K562 (cell line): ENCODE data around the gene PCDHGA4. TPM values are rescaled to one million over a fixed set of nuclear protein-coding genes. Genes with fewer than 3 reads are reported as not detected.

Source experiments
- ARNT ChIP-seq, 2 experiments: fragments of 450-650 bp; IDR thresholded peaks; 2 replicates each; pipeline ENCODE4 v1.6.1; 2016; ENCODE audit warnings: mild to moderate bottlenecking in 1 of 2
- BRD9 ChIP-seq: fragments of 450-650 bp; IDR thresholded peaks from 2 replicates; pipeline ENCODE4 v1.6.1; 2018; ENCODE audit warnings: low read depth; ENCODE audit not compliant: partially characterized antibody
- CXXC5 ChIP-seq: fragments of 250-450 bp; sonication (Bioruptor Pico); IDR thresholded peaks from 2 replicates; pipeline ENCODE4 v1.8.0; 2022; ENCODE audit warnings: inconsistent platforms, mild to moderate bottlenecking, moderate library complexity
- ETV1 ChIP-seq: fragments of 450-650 bp; conservative IDR thresholded peaks from 2 replicates; pipeline ENCODE4 v1.6.1; 2016; ENCODE audit warnings: missing genetic modification characterization, control low read depth, low read depth, missing compliant biosample characterization
- GABPA ChIP-seq: fragments of 200-800 bp; sonication (Bioruptor generic); conservative IDR thresholded peaks from 2 replicates; pipeline ENCODE4 v1.6.1; 2016; ENCODE audit warnings: low read depth, missing genetic modification characterization, missing compliant biosample characterization
- GATAD2A ChIP-seq: fragments of 450-650 bp; IDR thresholded peaks from 2 replicates; pipeline ENCODE4 v1.6.1; 2017
- HOXB6 ChIP-seq: fragments of 250-450 bp; sonication (Bioruptor Pico); IDR thresholded peaks from 2 replicates; pipeline ENCODE4 v1.5.1; 2022; ENCODE audit warnings: mild to moderate bottlenecking, borderline replicate concordance
- HSF4 ChIP-seq: fragments of 250-450 bp; sonication (Bioruptor Pico); IDR thresholded peaks from 2 replicates; pipeline ENCODE4 v2.1.2; 2022; ENCODE audit warnings: mild to moderate bottlenecking, moderate library complexity, borderline replicate concordance
- LARP7 ChIP-seq: fragments of 450-650 bp; IDR thresholded peaks from 2 replicates; pipeline ENCODE4 v1.6.1; 2016
- MAZ ChIP-seq, 2 experiments: fragments of 450-650 bp in 1 of 2; sonication (generic) in 1 of 2; formaldehyde crosslinking; IDR thresholded peaks in 1 of 2; conservative IDR thresholded peaks in 1 of 2; 2 replicates each; pipeline versions ENCODE4 v1.4.0 to v1.5.0; 2020; ENCODE audit warnings: mild to moderate bottlenecking in 1 of 2, missing genetic modification reagents in 1 of 2
- NCOA1 ChIP-seq: fragments of 450-650 bp; IDR thresholded peaks from 2 replicates; pipeline ENCODE4 v1.6.1; 2016; ENCODE audit warnings: low read depth
- NKRF ChIP-seq: fragments of 450-650 bp; IDR thresholded peaks from 2 replicates; pipeline ENCODE4 v1.6.1; 2016; ENCODE audit warnings: borderline replicate concordance
- NR2C1 ChIP-seq, 2 experiments: fragments of 450-650 bp; IDR thresholded peaks; 2 replicates each; pipeline ENCODE4 v1.6.1; 2017; ENCODE audit warnings: mild to moderate bottlenecking in 2 of 2, antibody characterized with exemption in 1 of 2, inconsistent platforms in 1 of 2, missing compliant biosample characterization in 1 of 2, missing genetic modification characterization in 1 of 2
- SIN3A ChIP-seq, 2 experiments: fragments of 150-350 bp in 1 of 2; IDR thresholded peaks; 2 replicates each; pipeline ENCODE4 v1.6.1; 2011 to 2016; ENCODE audit warnings: borderline replicate concordance in 2 of 2, low read depth in 2 of 2, low read length in 2 of 2, mild to moderate bottlenecking in 2 of 2, moderate library complexity in 2 of 2; ENCODE audit not compliant: control insufficient read depth in 1 of 2
- SMC3 ChIP-seq: conservative IDR thresholded peaks from 2 replicates; pipeline ENCODE4 v1.6.1; 2011; ENCODE audit warnings: low read depth, low read length, improper control_type of control experiment; ENCODE audit not compliant: insufficient read depth
- TBP ChIP-seq: optimal IDR thresholded peaks from 2 replicates; pipeline ENCODE3; 2011; ENCODE audit warnings: low read depth, low read length, improper control_type of control experiment
- VEZF1 ChIP-seq: fragments of 200-800 bp; sonication (Bioruptor generic); IDR thresholded peaks from 2 replicates; pipeline ENCODE4 v1.6.1; 2017; ENCODE audit warnings: missing genetic modification characterization, missing compliant biosample characterization
- ZNF232 ChIP-seq: sonication (generic); formaldehyde crosslinking; IDR thresholded peaks from 2 replicates; pipeline ENCODE4 v1.8.0; 2022; ENCODE audit warnings: mild to moderate bottlenecking, missing genetic modification reagents
- ZNF764 ChIP-seq: fragments of 250-450 bp; sonication (Bioruptor Pico); IDR thresholded peaks from 2 replicates; pipeline ENCODE4 v1.4.0; 2020; ENCODE audit warnings: low read depth, mild to moderate bottlenecking, moderate library complexity
- ZSCAN29 ChIP-seq: fragments of 450-650 bp; IDR thresholded peaks from 2 replicates; pipeline ENCODE4 v1.6.1; 2017
- polyA plus RNA-seq, 8 experiments: library from polyadenylated mRNA; depleted of rRNA in 4 of 8; stranded (reverse) in 5 of 8; unstranded in 3 of 8; fragments of >200 nt; fragmentation: Nextera tagmentation in 2 of 8; fragmentation: Illumina TruSeq in 1 of 8; extraction: Ambion mirVana in 2 of 8; extraction: Trizol in 1 of 8; gene quantifications; 2 replicates each; pipeline versions ENCODE4 v1.2.1 to v1.2.3, GENCODE V29; 2011 to 2014; ENCODE audit warnings: inconsistent platforms in 1 of 8, missing spikeins in 1 of 8
- total RNA-seq, 7 experiments: library from RNA; depleted of rRNA in 6 of 7; stranded (reverse); fragments of >200 nt in 6 of 7; fragmentation: Illumina TruSeq in 2 of 7; extraction: Trizol in 2 of 7; gene quantifications; 2 replicates each; pipeline versions ENCODE4 v1.2.1 to v1.2.3, GENCODE V29; 2011 to 2021; ENCODE audit warnings: low replicate concordance in 1 of 7
- TF ChIP-seq, protein P1 (sequence below): fragments of 250-450 bp; sonication (Bioruptor Pico); IDR thresholded peaks from 2 replicates; pipeline ENCODE4 v1.5.0; 2020; ENCODE audit warnings: mild to moderate bottlenecking, borderline replicate concordance

The PCDHGA4 gene
- total and polyA plus RNA-seq, 9 of the 15 experiments (the other 6 are each of a cell fraction or from before 2014, with no cell fraction given) = 0.12 to 0.40 (median 0.36) TPM; not detected in 2

- TF ChIP-seq ARNT (IDR thresholded peaks at IDR 0.05) = peak in 1 of 2 experiments; percentile 56; a peak in 1 of 4 replicates
- TF ChIP-seq SIN3A (IDR thresholded peaks at IDR 0.05; ENCODE audit: borderline replicate concordance in 2 of 2, control insufficient read depth in 1 of 2, low read depth in 2 of 2, low read length in 2 of 2) = peak in 1 of 2 experiments; percentile 16; a peak in 1 of 4 replicates
- TF ChIP-seq VEZF1 (CRISPR knock-in tag) = peak; percentile 49; the same call in 1 of the 2 replicates
- no peak for TF ChIP-seq HOXB6 (CRISPR knock-in tag)
- TF ChIP-seq NKRF = no peak; the same call in 1 of the 2 replicates
- peak; percentile 91 for TF ChIP-seq CXXC5
- TF ChIP-seq SMC3 = no peak
- TF ChIP-seq, protein P1, sequence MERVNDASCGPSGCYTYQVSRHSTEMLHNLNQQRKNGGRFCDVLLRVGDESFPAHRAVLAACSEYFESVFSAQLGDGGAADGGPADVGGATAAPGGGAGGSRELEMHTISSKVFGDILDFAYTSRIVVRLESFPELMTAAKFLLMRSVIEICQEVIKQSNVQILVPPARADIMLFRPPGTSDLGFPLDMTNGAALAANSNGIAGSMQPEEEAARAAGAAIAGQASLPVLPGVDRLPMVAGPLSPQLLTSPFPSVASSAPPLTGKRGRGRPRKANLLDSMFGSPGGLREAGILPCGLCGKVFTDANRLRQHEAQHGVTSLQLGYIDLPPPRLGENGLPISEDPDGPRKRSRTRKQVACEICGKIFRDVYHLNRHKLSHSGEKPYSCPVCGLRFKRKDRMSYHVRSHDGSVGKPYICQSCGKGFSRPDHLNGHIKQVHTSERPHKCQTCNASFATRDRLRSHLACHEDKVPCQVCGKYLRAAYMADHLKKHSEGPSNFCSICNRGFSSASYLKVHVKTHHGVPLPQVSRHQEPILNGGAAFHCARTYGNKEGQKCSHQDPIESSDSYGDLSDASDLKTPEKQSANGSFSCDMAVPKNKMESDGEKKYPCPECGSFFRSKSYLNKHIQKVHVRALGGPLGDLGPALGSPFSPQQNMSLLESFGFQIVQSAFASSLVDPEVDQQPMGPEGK = 0 out of 2 replicates have a peak, but pooled peaks have one; percentile 55
- TF ChIP-seq ZNF764 (CRISPR knock-in tag) = 0 out of 2 replicates have a peak, but pooled peaks have one; percentile 20
- TF ChIP-seq HSF4 (CRISPR knock-in tag) = no peak
- no peak for TF ChIP-seq ZSCAN29
- no peak for TF ChIP-seq GATAD2A
- TF ChIP-seq TBP = peak; percentile 88
- peak; percentile 72; the same call in 1 of the 2 replicates for TF ChIP-seq ETV1 (tag)
- peak; percentile 22; the same call in 1 of the 2 replicates for TF ChIP-seq NCOA1
- TF ChIP-seq ZNF232 (CRISPR knock-in tag) = no peak
- TF ChIP-seq MAZ (CRISPR knock-in tag; conservative IDR thresholded peaks at IDR 0.05 in 1 of 2, IDR thresholded peaks at IDR 0.05 in 1 of 2) = peak; percentile 55 to 87; a peak in 2 of 4 replicates
- peak; percentile 53 for TF ChIP-seq NR2C1 (IDR thresholded peaks at IDR 0.05)
- TF ChIP-seq NR2C1 (tag; IDR thresholded peaks at IDR 0.05) = 0 out of 2 replicates have a peak, but pooled peaks have one; percentile 28
- peak; percentile 95 for TF ChIP-seq GABPA
- TF ChIP-seq BRD9 = peak; percentile 85
- TF ChIP-seq LARP7 = no peak
Observed at GRCh38 chr5:141320225-141321169, 34.3 kb upstream of the PCDHGA4 start, which contains the start of gene TAF7 (continued).
